Activated naive CD4-positive, alpha-beta T cell treated with anti-CD3 and anti-CD28 coated beads, Interleukin-2, amount 50 U/mL, for 72 hours (primary cell): ENCODE measurements around the gene SPA17. TPM values are rescaled to one million over a fixed set of nuclear protein-coding genes. Genes with fewer than 3 reads are reported as not detected.

ENCODE experiments used
- ATAC-seq, 2 donors: fragments of 150-1000 bp; cut with Tn5 transposase; 2 replicates each; pipeline ENCODE4 v1.10.0; 2021; ENCODE audit warnings: mild to moderate bottlenecking in 2 of 2, moderate library complexity in 2 of 2
- DNase-seq, 2 donors: peaks; one replicate each; pipeline ENCODE4 v3.0.0; 2021 to 2022; ENCODE audit warnings: low spot score in 2 of 2
- H3K27ac Mint-ChIP-seq, 2 donors: one replicate each; pipeline ENCODE4 v1.8.0; 2022; ENCODE audit warnings: mild to moderate bottlenecking in 2 of 2, mixed read lengths in 2 of 2
- H3K36me3 Mint-ChIP-seq, 2 donors: one replicate each; pipeline ENCODE4 v1.8.0; 2022; ENCODE audit warnings: mixed read lengths in 2 of 2
- H3K9me3 Mint-ChIP-seq, 2 donors: one replicate each; pipeline ENCODE4 v1.8.0; 2022; ENCODE audit warnings: mixed read lengths in 2 of 2
- total RNA-seq, 2 donors: library from RNA; stranded (reverse); gene quantifications; one replicate each; pipeline ENCODE4 v1.2.3, GENCODE V29; 2022

Gene SPA17
- total RNA-seq, 2 donors from 2014 or later: 1.9 to 2.6 TPM

GRCh38 chr11:124699547-124699946 lies 25.8 kb downstream of the SPA17 start:
- H3K27ac Mint-ChIP-seq: no peak overlapping the region
- peaks cover 0 to 7% of the 10 kb centered on the region in 2 donors for H3K9me3 Mint-ChIP-seq
- DNase-seq (no peak), ATAC-seq (no peak)
- peaks cover 0 to 8% of the 10 kb centered on the region in 2 donors for H3K36me3 Mint-ChIP-seq

- H3K36me3 Mint-ChIP-seq: peaks cover 0 to 8% of the 10 kb centered on the region in 2 donors
- no peak for ATAC-seq
- H3K27ac Mint-ChIP-seq: no peak overlapping the region
These were observed 26.3 kb downstream of the SPA17 start for GRCh38 chr11:124700028-124700427.

GRCh38 chr11:124707829-124708228 lies 34.1 kb downstream of the SPA17 start:
- Mint-ChIP-seq H3K9me3 (peaks cover 5 to 11% of the 10 kb centered on the region in 2 donors), H3K27ac (no peak overlapping the region), H3K36me3 (peaks cover 5 to 14% of the 10 kb centered on the region in 2 donors)
- DNase-seq: no peak
- no peak for ATAC-seq

More at GRCh38 chr11:124700028-124700427, 26.3 kb downstream of the SPA17 start:
- no peak for DNase-seq
- peaks cover 0 to 7% of the 10 kb centered on the region in 2 donors for H3K9me3 Mint-ChIP-seq

GRCh38 chr11:124712392-124712791 lies 38.7 kb downstream of the SPA17 start:
- no peak for ATAC-seq
- DNase-seq: no peak
- H3K27ac Mint-ChIP-seq: no peak overlapping the region

GRCh38 chr11:124716591-124716990 lies 42.9 kb downstream of the SPA17 start:
- DNase-seq (no peak), ATAC-seq (no peak)
- no peaks in the 10 kb centered on the region for H3K9me3 Mint-ChIP-seq
- peaks cover 0 to 8% of the 10 kb centered on the region in 2 donors for H3K36me3 Mint-ChIP-seq
- H3K27ac Mint-ChIP-seq: no peak overlapping the region

More at GRCh38 chr11:124712392-124712791, 38.7 kb downstream of the SPA17 start:
- H3K9me3 Mint-ChIP-seq: peaks cover 5 to 6% of the 10 kb centered on the region in 2 donors
- peaks cover 5 to 17% of the 10 kb centered on the region in 2 donors for H3K36me3 Mint-ChIP-seq

GRCh38 chr11:124717421-124717785 lies 43.7 kb downstream of the SPA17 start:
- DNase-seq: no peak
- H3K36me3 Mint-ChIP-seq: peaks cover 0 to 8% of the 10 kb centered on the region in 2 donors
- no peaks in the 10 kb centered on the region for H3K9me3 Mint-ChIP-seq
- no peak overlapping the region for H3K27ac Mint-ChIP-seq
- ATAC-seq: no peak

- DNase-seq: no peak
- Mint-ChIP-seq H3K36me3 (peaks cover 0 to 8% of the 10 kb centered on the region in 2 donors), H3K9me3 (no peaks in the 10 kb centered on the region), H3K27ac (no peak overlapping the region)
- peak; percentile 69 to 89 for ATAC-seq
These were observed 44.3 kb downstream of the SPA17 start for GRCh38 chr11:124717786-124718651.

GRCh38 chr11:124718801-124719200 lies 45.1 kb downstream of the SPA17 start:
- H3K36me3 Mint-ChIP-seq: peaks cover 0 to 8% of the 10 kb centered on the region in 2 donors
- no peak for ATAC-seq

GRCh38 chr11:124719534-124719933 lies 45.8 kb downstream of the SPA17 start:
- Mint-ChIP-seq H3K27ac (no peak overlapping the region), H3K36me3 (peaks cover 0 to 8% of the 10 kb centered on the region in 2 donors), H3K9me3 (no peaks in the 10 kb centered on the region)
- no peak for DNase-seq
- ATAC-seq: no peak

More at GRCh38 chr11:124718801-124719200, 45.1 kb downstream of the SPA17 start:
- H3K9me3 Mint-ChIP-seq: no peaks in the 10 kb centered on the region
- no peak overlapping the region for H3K27ac Mint-ChIP-seq
- DNase-seq: no peak

- ATAC-seq: no peak
- DNase-seq: no peak
- H3K9me3 Mint-ChIP-seq: no peaks in the 10 kb centered on the region
- H3K36me3 Mint-ChIP-seq: no peaks in the 10 kb centered on the region
- no peak overlapping the region for H3K27ac Mint-ChIP-seq
These were observed 48.5 kb downstream of the SPA17 start for GRCh38 chr11:124722176-124722575.

GRCh38 chr11:124724979-124725718 lies 51.4 kb downstream of the SPA17 start:
- ATAC-seq (no peak), DNase-seq (no peak)
- Mint-ChIP-seq H3K9me3 (no peaks in the 10 kb centered on the region), H3K27ac (no peak overlapping the region), H3K36me3 (no peaks in the 10 kb centered on the region)

- Mint-ChIP-seq H3K27ac (no peak overlapping the region), H3K9me3 (no peaks in the 10 kb centered on the region), H3K36me3 (no peaks in the 10 kb centered on the region)
- DNase-seq (no peak), ATAC-seq (no peak)
These were observed 52.0 kb downstream of the SPA17 start for GRCh38 chr11:124725719-124726105.

GRCh38 chr11:124727474-124727873 lies 53.8 kb downstream of the SPA17 start:
- Mint-ChIP-seq H3K36me3 (no peaks in the 10 kb centered on the region), H3K9me3 (no peaks in the 10 kb centered on the region), H3K27ac (no peak overlapping the region)
- ATAC-seq (no peak), DNase-seq (no peak)

- H3K9me3 Mint-ChIP-seq: no peaks in the 10 kb centered on the region
These were observed 54.4 kb downstream of the SPA17 start for GRCh38 chr11:124728134-124728533.

GRCh38 chr11:124729571-124729970 lies 55.9 kb downstream of the SPA17 start:
- DNase-seq (no peak), ATAC-seq (no peak)
- Mint-ChIP-seq H3K9me3 (no peaks in the 10 kb centered on the region), H3K36me3 (no peaks in the 10 kb centered on the region), H3K27ac (no peak overlapping the region)

More at GRCh38 chr11:124728134-124728533, 54.4 kb downstream of the SPA17 start:
- ATAC-seq (no peak), DNase-seq (no peak)
- H3K27ac Mint-ChIP-seq: no peak overlapping the region
- no peaks in the 10 kb centered on the region for H3K36me3 Mint-ChIP-seq

- Mint-ChIP-seq H3K9me3 (no peaks in the 10 kb centered on the region), H3K27ac (no peak overlapping the region), H3K36me3 (no peaks in the 10 kb centered on the region)
- ATAC-seq (no peak), DNase-seq (no peak)
These were observed 58.5 kb downstream of the SPA17 start for GRCh38 chr11:124732230-124732629.

- Mint-ChIP-seq H3K9me3 (no peaks in the 10 kb centered on the region), H3K36me3 (no peaks in the 10 kb centered on the region), H3K27ac (peak overlapping the region in 1 of 2 donors; percentile 23)
- DNase-seq (no peak), ATAC-seq (no peak)
These were observed 63.0 kb downstream of the SPA17 start for GRCh38 chr11:124736736-124737135.
